Neural progenitor cell (in vitro differentiated cells): ENCODE results near the gene TMUB1.

ENCODE experiments used
- CTCF ChIP-seq: fragments of 200-600 bp; sonication (generic); IDR thresholded peaks from 2 replicates; pipeline ENCODE4 v1.5.1; 2017; ENCODE audit warnings: antibody characterized with exemption, mild to moderate bottlenecking
- EZH2 ChIP-seq: fragments of 200-600 bp; sonication (generic); IDR thresholded peaks from 2 replicates; pipeline ENCODE4 v1.6.1; 2017; ENCODE audit warnings: antibody characterized with exemption, mild to moderate bottlenecking, moderate library complexity
- EZH2phosphoT487 ChIP-seq: fragments of 200-600 bp; sonication (generic); IDR thresholded peaks from 2 replicates; pipeline ENCODE4 v1.6.1; 2017; ENCODE audit warnings: antibody characterized with exemption

- TF ChIP-seq CTCF (peak; percentile 44), EZH2 (peak; percentile 31), EZH2phosphoT487 (no peak)
Observed at GRCh38 chr7:151087245-151088018, 4.1 kb upstream of the TMUB1 start.
